DND-41 (cell line): ENCODE data around the gene ACP4.

Experiments used
- ATAC-seq: fragments of 200-7000 bp; cut with Tn5 transposase; 3 replicates; pipeline ENCODE4 v1.9.1; 2021; ENCODE audit warnings: low read depth; ENCODE audit not compliant: insufficient read depth
- DNase-seq: peaks from one replicate; pipeline ENCODE4 v3.0.0-alpha.2; 2020
- H2AFZ ChIP-seq: 2 replicates; pipeline ENCODE4 v1.6.0; 2012; ENCODE audit warnings: low read depth, low read length
- H3K27ac ChIP-seq: 2 replicates; pipeline ENCODE4 v1.5.1; 2012; ENCODE audit warnings: low read length, inconsistent platforms
- H3K27me3 ChIP-seq: fragments of 200-600 bp; sonication (generic); 2 replicates; pipeline ENCODE4 v1.6.0; 2012; ENCODE audit warnings: low read length, mild to moderate bottlenecking, inconsistent platforms; ENCODE audit not compliant: insufficient read depth, poor library complexity
- H3K36me3 ChIP-seq: 2 replicates; pipeline ENCODE4 v1.5.1; 2012; ENCODE audit warnings: low read length, inconsistent platforms; ENCODE audit not compliant: insufficient read depth
- H3K4me1 ChIP-seq: 2 replicates; pipeline ENCODE4 v1.5.1; 2012; ENCODE audit warnings: mild to moderate bottlenecking, low read length; ENCODE audit not compliant: insufficient read depth
- H3K4me2 ChIP-seq: 2 replicates; pipeline ENCODE4 v1.6.0; 2012; ENCODE audit warnings: mild to moderate bottlenecking, moderate library complexity, low read length, inconsistent platforms; ENCODE audit not compliant: insufficient read depth
- H3K4me3 ChIP-seq, 2 experiments: fragments of 200-600 bp in 1 of 2; shearing (Covaris generic) in 1 of 2; 2 replicates each; pipeline ENCODE4 v1.5.1; 2012 to 2016; ENCODE audit warnings: inconsistent platforms in 2 of 2, low read length in 2 of 2, mild to moderate bottlenecking in 2 of 2, low read depth in 1 of 2, moderate library complexity in 1 of 2
- H3K79me2 ChIP-seq: 2 replicates; pipeline ENCODE4 v1.6.0; 2012; ENCODE audit warnings: low read length, inconsistent platforms; ENCODE audit not compliant: insufficient read depth
- H3K9ac ChIP-seq: 2 replicates; pipeline ENCODE4 v1.6.0; 2012; ENCODE audit warnings: low read depth, mild to moderate bottlenecking, inconsistent platforms, low read length, moderate library complexity
- H3K9me3 ChIP-seq: 2 replicates; pipeline ENCODE4 v1.5.1; 2012; ENCODE audit warnings: low read length, moderate library complexity, mild to moderate bottlenecking, inconsistent platforms; ENCODE audit not compliant: insufficient read depth, severe bottlenecking
- H4K20me1 ChIP-seq: 2 replicates; pipeline ENCODE4 v1.6.0; 2012; ENCODE audit warnings: low read length; ENCODE audit not compliant: insufficient read depth
- EZH2 ChIP-seq: IDR thresholded peaks from 3 replicates; pipeline ENCODE4 v1.6.1; 2012; ENCODE audit warnings: borderline replicate concordance, low read depth, mild to moderate bottlenecking, moderate library complexity, low read length, inconsistent platforms; ENCODE audit not compliant: severe bottlenecking
- TF ChIP-seq, protein P1 (sequence below): IDR thresholded peaks from 2 replicates; pipeline ENCODE4 v1.5.1; 2012; ENCODE audit warnings: borderline replicate concordance, low read length, moderate library complexity, mild to moderate bottlenecking; ENCODE audit not compliant: poor library complexity, severe bottlenecking; ENCODE audit errors: extremely low read depth

The ACP4 gene

DNA sequence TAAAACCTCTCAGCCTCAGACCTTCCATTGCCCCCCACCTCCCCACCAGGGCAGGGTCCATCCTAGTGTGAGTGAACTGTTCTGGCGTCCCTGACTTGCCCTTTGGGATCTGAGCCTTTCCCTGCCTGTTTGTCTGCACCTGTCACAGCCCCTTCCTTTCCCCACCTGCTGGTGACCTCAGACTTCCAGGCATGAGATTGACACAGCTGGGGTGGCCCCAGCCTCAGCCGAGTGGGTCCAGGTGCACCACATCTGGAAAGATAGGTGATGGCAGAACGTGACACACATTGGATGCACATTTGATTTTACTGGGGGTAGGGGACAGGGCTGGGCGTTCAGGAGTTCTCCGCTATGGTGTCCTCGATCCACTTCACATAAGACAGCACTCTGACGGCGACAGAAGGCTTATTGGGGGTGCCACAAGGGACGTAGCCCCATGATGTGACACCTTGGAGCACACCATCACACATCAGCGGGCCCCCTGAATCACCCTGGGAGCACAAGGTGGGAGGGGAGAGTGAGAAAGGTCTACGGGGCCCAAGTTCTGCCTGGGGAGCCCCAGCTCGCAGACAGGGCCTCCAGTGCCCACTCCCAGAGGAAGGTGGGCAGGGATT is 28.8 kb downstream of the ACP4 start:
- Histone ChIP-seq H3K36me3 (no peaks in the 10 kb centered on the region), H3K9ac (no peak overlapping the region), H3K79me2 (no peaks in the 10 kb centered on the region), H2AFZ (no peak overlapping the region), H3K4me2 (no peak overlapping the region), H3K4me3 (no peak overlapping the region), H3K27me3 (peaks cover 18% of the 10 kb centered on the region), H3K4me1 (peaks cover 7% of the 10 kb centered on the region), H3K27ac (no peak overlapping the region), H3K9me3 (no peaks in the 10 kb centered on the region), H4K20me1 (no peaks in the 10 kb centered on the region)
- DNase-seq (no peak), ATAC-seq (no peak)
- TF ChIP-seq, protein P1, sequence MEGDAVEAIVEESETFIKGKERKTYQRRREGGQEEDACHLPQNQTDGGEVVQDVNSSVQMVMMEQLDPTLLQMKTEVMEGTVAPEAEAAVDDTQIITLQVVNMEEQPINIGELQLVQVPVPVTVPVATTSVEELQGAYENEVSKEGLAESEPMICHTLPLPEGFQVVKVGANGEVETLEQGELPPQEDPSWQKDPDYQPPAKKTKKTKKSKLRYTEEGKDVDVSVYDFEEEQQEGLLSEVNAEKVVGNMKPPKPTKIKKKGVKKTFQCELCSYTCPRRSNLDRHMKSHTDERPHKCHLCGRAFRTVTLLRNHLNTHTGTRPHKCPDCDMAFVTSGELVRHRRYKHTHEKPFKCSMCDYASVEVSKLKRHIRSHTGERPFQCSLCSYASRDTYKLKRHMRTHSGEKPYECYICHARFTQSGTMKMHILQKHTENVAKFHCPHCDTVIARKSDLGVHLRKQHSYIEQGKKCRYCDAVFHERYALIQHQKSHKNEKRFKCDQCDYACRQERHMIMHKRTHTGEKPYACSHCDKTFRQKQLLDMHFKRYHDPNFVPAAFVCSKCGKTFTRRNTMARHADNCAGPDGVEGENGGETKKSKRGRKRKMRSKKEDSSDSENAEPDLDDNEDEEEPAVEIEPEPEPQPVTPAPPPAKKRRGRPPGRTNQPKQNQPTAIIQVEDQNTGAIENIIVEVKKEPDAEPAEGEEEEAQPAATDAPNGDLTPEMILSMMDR = no peak
- no peak for TF ChIP-seq EZH2

DNA sequence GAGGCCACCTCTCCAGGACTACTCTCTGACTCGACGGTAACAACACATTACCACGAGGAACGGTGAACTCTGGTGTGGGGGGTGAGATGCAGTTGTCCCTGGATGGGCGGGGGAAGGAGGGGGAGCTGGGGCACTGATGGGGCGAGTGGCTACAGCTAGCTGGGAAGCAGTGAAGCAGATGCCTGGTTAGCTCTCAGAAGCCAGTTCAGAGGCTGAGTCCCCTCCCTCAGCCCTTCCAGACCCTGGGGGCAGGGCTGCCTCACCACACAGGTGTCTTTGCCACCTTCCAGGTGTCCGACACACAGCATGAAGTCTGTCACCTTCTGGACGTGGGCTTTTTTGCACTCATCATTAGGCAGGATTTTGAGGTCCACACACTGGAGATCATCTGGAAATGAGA is 29.4 kb downstream of the ACP4 start:
- no peak for ATAC-seq
- H3K79me2 ChIP-seq = no peaks in the 10 kb centered on the region
- H3K4me3 ChIP-seq = no peak overlapping the region
- H3K36me3 ChIP-seq = no peaks in the 10 kb centered on the region
- H2AFZ ChIP-seq = no peak overlapping the region
- no peak for DNase-seq
- H3K4me1 ChIP-seq = peaks cover 7% of the 10 kb centered on the region
- H3K9ac ChIP-seq = no peak overlapping the region
- H3K9me3 ChIP-seq = no peaks in the 10 kb centered on the region
- TF ChIP-seq, protein P1 = no peak
- TF ChIP-seq EZH2 = no peak
- H3K27me3 ChIP-seq = peaks cover 18% of the 10 kb centered on the region
- no peak overlapping the region for H3K27ac ChIP-seq
- no peaks in the 10 kb centered on the region for H4K20me1 ChIP-seq
- H3K4me2 ChIP-seq = no peak overlapping the region

GRCh38 chr19:50820086-50820485 is 29.9 kb downstream of the ACP4 start:
- Histone ChIP-seq H3K4me3 (no peak overlapping the region), H3K9me3 (no peaks in the 10 kb centered on the region), H3K9ac (no peak overlapping the region), H3K79me2 (no peaks in the 10 kb centered on the region), H3K4me1 (peaks cover 7% of the 10 kb centered on the region), H3K27ac (no peak overlapping the region), H4K20me1 (no peaks in the 10 kb centered on the region), H2AFZ (no peak overlapping the region; the same call in 1 of the 2 replicates), H3K4me2 (no peak overlapping the region), H3K36me3 (no peaks in the 10 kb centered on the region), H3K27me3 (peaks cover 18% of the 10 kb centered on the region)
- no peak for DNase-seq
- no peak for ATAC-seq
- TF ChIP-seq EZH2 = no peak
- TF ChIP-seq, protein P1 = no peak
